Activated T-helper 2 cell treated with anti-CD3 and anti-CD28 coated beads, Interferon-gamma antibody, Interleukin-2, Interleukin-4, amounts not matched to agents 10 μg/mL and 5 μg/mL and 100 μg/mL, durations not matched to agents 14 hours and 24 hours and 36 hours (primary cell): ENCODE data around the gene SND1. TPM values are rescaled to one million over a fixed set of nuclear protein-coding genes. Genes with fewer than 3 reads are reported as not detected.

Source experiments
- DNase-seq: peaks from one replicate; pipeline ENCODE4 v3.0.0; 2021; ENCODE audit warnings: low spot score
- H3K27ac Mint-ChIP-seq: one replicate; pipeline ENCODE4 v1.8.0; 2021; ENCODE audit warnings: mixed read lengths
- H3K27me3 Mint-ChIP-seq: one replicate; pipeline ENCODE4 v1.8.0; 2021; ENCODE audit warnings: low read depth, mixed read lengths
- H3K36me3 Mint-ChIP-seq: one replicate; pipeline ENCODE4 v1.8.0; 2021; ENCODE audit warnings: low read depth, mixed read lengths
- H3K4me1 Mint-ChIP-seq: one replicate; pipeline ENCODE4 v1.8.0; 2021; ENCODE audit warnings: low read depth, mixed read lengths
- H3K4me3 Mint-ChIP-seq: one replicate; pipeline ENCODE4 v1.8.0; 2021; ENCODE audit warnings: low read depth, mild to moderate bottlenecking, moderate library complexity, mixed read lengths
- H3K9me3 Mint-ChIP-seq: one replicate; pipeline ENCODE4 v1.8.0; 2021; ENCODE audit warnings: mixed read lengths
- intact Hi-C: fragments of 100-400 bp; cut with micrococcal nuclease; formaldehyde crosslinking; loops from one replicate; pipeline ENCODE4 v1.15.1; 2023
- total RNA-seq: library from RNA; stranded (reverse); gene quantifications from 2 replicates; pipeline ENCODE4 v1.2.3, GENCODE V29; 2022

SND1 gene
- total RNA-seq, 1 donor from 2014 or later: 311 TPM

DNA sequence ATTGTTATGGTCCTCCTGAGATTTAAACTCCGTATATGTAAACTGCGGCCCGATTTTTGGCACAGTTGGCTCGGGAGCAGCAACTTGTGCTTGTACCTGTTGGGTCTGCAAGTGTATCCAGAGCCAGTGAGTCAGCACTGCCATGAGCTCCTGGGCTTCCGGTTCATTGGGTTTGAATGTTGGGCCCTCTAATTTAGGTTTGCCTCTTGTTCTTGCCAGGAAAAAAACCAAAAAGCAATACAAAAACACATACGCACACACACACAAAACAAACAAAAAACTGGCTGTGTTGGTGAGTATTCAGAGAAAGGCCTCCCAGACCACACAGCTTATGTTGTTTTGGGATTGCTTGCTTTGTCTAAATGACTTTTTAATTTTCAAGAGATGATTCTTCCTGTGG lies 26.3 kb downstream of the SND1 start:
- peaks cover 75% of the 10 kb centered on the region for H3K36me3 Mint-ChIP-seq
- peaks cover 46% of the 10 kb centered on the region for H3K4me1 Mint-ChIP-seq
- intact Hi-C loops: no loop called here
- no peak for DNase-seq
- no peak overlapping the region for H3K4me3 Mint-ChIP-seq
- peak overlapping the region; percentile 17 for H3K27ac Mint-ChIP-seq
- H3K9me3 Mint-ChIP-seq: peaks cover 16% of the 10 kb centered on the region
- H3K27me3 Mint-ChIP-seq: no peaks in the 10 kb centered on the region

GRCh38 chr7:127678947-127679346 lies 27.0 kb downstream of the SND1 start:
- Mint-ChIP-seq H3K27me3 (no peaks in the 10 kb centered on the region), H3K9me3 (peaks cover 16% of the 10 kb centered on the region), H3K27ac (peak overlapping the region; percentile 83), H3K4me3 (no peak overlapping the region), H3K36me3 (peaks cover 75% of the 10 kb centered on the region), H3K4me1 (peaks cover 46% of the 10 kb centered on the region)
- intact Hi-C loops: no loop called here
- no peak for DNase-seq

GRCh38 chr7:127680983-127681382 lies 29.0 kb downstream of the SND1 start:
- intact Hi-C loops: no loop called here
- no peak for DNase-seq
- no peak overlapping the region for H3K4me3 Mint-ChIP-seq
- peaks cover 73% of the 10 kb centered on the region for H3K36me3 Mint-ChIP-seq
- no peak overlapping the region for H3K27ac Mint-ChIP-seq
- peaks cover 51% of the 10 kb centered on the region for H3K4me1 Mint-ChIP-seq
- no peaks in the 10 kb centered on the region for H3K27me3 Mint-ChIP-seq
- H3K9me3 Mint-ChIP-seq: peaks cover 16% of the 10 kb centered on the region

- H3K36me3 Mint-ChIP-seq: peaks cover 69% of the 10 kb centered on the region
- no peak overlapping the region for H3K27ac Mint-ChIP-seq
Measured at GRCh38 chr7:127682140-127682539, 30.1 kb downstream of the SND1 start.

DNA sequence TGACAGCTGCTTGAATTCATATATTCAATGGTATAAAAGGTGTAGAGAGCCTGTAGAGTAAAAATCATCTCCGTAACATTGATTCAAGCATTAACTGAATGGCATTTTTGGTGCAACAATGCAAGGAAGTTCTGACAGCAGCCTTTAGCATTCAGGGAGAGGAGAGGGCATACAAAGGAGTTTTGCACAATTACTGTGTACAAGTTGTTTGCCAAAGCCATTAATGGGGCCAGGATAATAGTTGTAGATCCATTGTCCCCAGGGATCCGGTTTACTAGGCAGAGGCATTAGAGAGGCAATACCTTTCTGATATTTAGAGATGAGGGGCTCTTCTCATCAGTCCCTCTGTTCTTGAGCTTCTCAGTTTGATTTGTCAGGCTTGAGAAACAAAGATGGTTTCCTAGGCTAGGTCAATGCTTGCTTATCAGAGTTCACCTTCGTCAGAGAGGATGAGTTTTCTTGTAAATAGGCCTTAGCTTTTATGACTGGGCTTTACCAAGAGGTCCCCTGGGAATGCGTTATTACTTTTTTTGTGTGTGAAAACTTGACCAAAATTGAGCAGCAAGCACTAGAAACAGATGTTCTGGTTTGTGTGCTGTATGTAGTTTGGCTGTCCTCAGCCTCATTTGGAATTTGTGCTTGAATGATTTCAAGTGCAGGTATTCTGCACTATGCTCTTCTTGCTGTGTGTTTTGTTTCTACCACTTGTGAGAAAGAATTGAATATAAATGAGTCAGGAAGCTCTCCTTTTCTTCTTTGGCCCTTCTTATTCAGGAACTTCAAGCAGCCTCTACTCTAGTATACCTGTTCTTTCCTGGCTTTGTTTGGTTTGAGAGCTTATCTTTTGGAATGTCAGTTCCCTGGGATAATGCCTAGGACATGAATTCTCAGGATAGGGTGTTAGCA lies 32.0 kb downstream of the SND1 start:
- intact Hi-C loops: no loop called here
- Mint-ChIP-seq H3K27ac (no peak overlapping the region), H3K36me3 (peaks cover 62% of the 10 kb centered on the region), H3K4me3 (no peak overlapping the region), H3K9me3 (peaks cover 16% of the 10 kb centered on the region), H3K4me1 (peaks cover 37% of the 10 kb centered on the region), H3K27me3 (no peaks in the 10 kb centered on the region)
- DNase-seq: no peak

More at GRCh38 chr7:127682140-127682539, 30.1 kb downstream of the SND1 start:
- DNase-seq: no peak
- intact Hi-C loops: no loop called here
- Mint-ChIP-seq H3K4me3 (no peak overlapping the region), H3K4me1 (peaks cover 49% of the 10 kb centered on the region), H3K9me3 (peaks cover 16% of the 10 kb centered on the region), H3K27me3 (no peaks in the 10 kb centered on the region)

- H3K36me3 Mint-ChIP-seq: peaks cover 63% of the 10 kb centered on the region
Measured at GRCh38 chr7:127689194-127689772, 37.3 kb downstream of the SND1 start.

GRCh38 chr7:127690337-127690736 lies 38.3 kb downstream of the SND1 start:
- Mint-ChIP-seq H3K4me3 (no peak overlapping the region), H3K9me3 (no peaks in the 10 kb centered on the region), H3K4me1 (peaks cover 16% of the 10 kb centered on the region), H3K36me3 (peaks cover 70% of the 10 kb centered on the region), H3K27ac (no peak overlapping the region), H3K27me3 (no peaks in the 10 kb centered on the region)
- DNase-seq: no peak
- intact Hi-C loops: no loop called here

More at GRCh38 chr7:127689194-127689772, 37.3 kb downstream of the SND1 start:
- Mint-ChIP-seq H3K9me3 (no peaks in the 10 kb centered on the region), H3K4me3 (no peak overlapping the region), H3K4me1 (peaks cover 23% of the 10 kb centered on the region), H3K27me3 (no peaks in the 10 kb centered on the region), H3K27ac (no peak overlapping the region)
- no peak for DNase-seq
- intact Hi-C loops: no loop called here

DNA sequence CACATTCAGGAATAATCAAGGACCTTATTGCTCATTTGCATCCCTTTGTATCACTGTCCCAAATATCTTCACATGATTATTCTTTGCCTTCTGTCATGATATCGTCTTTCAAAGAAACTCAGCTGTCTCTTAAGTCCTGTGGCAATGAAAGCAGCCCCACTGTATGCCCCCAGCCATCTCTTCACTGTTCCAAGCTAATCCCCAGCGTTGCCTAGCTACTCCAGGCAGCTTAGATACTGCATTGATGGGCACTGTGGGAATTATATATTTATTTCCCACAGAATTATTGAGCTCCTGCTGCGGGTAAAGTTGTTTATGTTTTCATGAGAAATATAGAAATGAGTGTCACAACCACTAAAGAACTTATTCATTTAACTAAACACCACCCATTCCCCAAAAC lies 38.8 kb downstream of the SND1 start:
- H3K9me3 Mint-ChIP-seq: no peaks in the 10 kb centered on the region

GRCh38 chr7:127692200-127692599 lies 40.2 kb downstream of the SND1 start:
- Mint-ChIP-seq H3K27me3 (no peaks in the 10 kb centered on the region), H3K4me3 (no peak overlapping the region), H3K9me3 (no peaks in the 10 kb centered on the region), H3K27ac (no peak overlapping the region), H3K36me3 (peaks cover 68% of the 10 kb centered on the region), H3K4me1 (peaks cover 12% of the 10 kb centered on the region)
- intact Hi-C loops: no loop called here
- DNase-seq: no peak

More for the DNA sequence above, 38.8 kb downstream of the SND1 start:
- no peak overlapping the region for H3K4me3 Mint-ChIP-seq
- no peak overlapping the region for H3K27ac Mint-ChIP-seq
- H3K36me3 Mint-ChIP-seq: peaks cover 69% of the 10 kb centered on the region
- H3K4me1 Mint-ChIP-seq: peaks cover 12% of the 10 kb centered on the region
- no peak for DNase-seq
- H3K27me3 Mint-ChIP-seq: no peaks in the 10 kb centered on the region
- intact Hi-C loops: no loop called here

- peaks cover 87% of the 10 kb centered on the region for H3K36me3 Mint-ChIP-seq
- H3K4me3 Mint-ChIP-seq: no peak overlapping the region
- H3K27me3 Mint-ChIP-seq: no peaks in the 10 kb centered on the region
- H3K27ac Mint-ChIP-seq: no peak overlapping the region
- no peak for DNase-seq
- H3K4me1 Mint-ChIP-seq: peaks cover 1% of the 10 kb centered on the region
- no peaks in the 10 kb centered on the region for H3K9me3 Mint-ChIP-seq
- intact Hi-C loops: no loop called here
Measured at GRCh38 chr7:127699853-127700252, 47.9 kb downstream of the SND1 start.

DNA sequence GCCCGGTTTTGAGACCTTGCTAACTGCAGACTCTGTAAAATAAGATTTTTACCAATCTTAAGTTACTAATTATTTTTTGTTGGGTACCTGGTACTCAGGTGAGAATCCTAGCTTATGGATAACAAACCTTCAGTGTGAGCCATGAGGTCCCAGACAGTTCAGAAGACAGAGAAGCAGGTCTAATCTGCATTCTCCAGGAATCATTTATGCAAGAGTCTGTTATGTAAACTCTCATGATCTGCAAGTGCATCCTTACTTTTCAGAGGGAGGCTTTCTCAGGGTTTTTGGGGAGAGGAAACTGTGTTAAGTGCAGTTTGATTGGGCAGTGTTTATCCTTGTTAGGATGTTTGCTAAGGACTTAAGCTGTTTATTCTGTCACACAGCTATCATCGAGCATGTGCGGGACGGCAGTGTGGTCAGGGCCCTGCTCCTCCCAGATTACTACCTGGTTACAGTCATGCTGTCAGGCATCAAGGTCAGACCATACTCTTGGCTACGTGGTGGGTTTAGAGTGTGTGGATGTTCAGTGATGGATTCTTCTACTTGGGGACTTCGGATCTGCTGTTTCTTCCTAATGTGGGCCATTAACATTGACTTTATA lies 50.2 kb downstream of the SND1 start:
- Mint-ChIP-seq H3K27ac (no peak overlapping the region), H3K27me3 (no peaks in the 10 kb centered on the region), H3K9me3 (no peaks in the 10 kb centered on the region), H3K36me3 (peaks cover 91% of the 10 kb centered on the region), H3K4me3 (no peak overlapping the region), H3K4me1 (peaks cover 3% of the 10 kb centered on the region)
- intact Hi-C loops: no loop called here
- no peak for DNase-seq

DNA sequence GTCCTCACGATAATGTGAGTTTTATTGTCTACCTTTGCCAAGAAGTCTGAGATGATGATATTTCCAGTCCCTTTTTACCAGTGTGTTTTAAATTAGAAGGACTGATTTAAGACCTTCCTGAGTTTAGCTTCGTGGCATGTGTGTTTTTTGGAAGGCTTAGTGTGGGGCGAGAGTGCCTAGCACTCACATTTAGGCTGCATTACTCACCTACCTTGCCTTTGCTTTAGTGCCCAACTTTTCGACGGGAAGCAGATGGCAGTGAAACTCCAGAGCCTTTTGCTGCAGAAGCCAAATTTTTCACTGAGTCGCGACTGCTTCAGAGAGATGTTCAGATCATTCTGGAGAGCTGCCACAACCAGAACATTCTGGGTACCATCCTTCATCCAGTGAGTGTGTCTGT lies 50.9 kb downstream of the SND1 start:
- DNase-seq: no peak
- Mint-ChIP-seq H3K27ac (no peak overlapping the region), H3K4me3 (no peak overlapping the region), H3K27me3 (no peaks in the 10 kb centered on the region), H3K36me3 (peaks cover 91% of the 10 kb centered on the region), H3K4me1 (peaks cover 3% of the 10 kb centered on the region), H3K9me3 (no peaks in the 10 kb centered on the region)
- intact Hi-C loops: no loop called here

- H3K4me3 Mint-ChIP-seq: no peak overlapping the region
- H3K4me1 Mint-ChIP-seq: peaks cover 3% of the 10 kb centered on the region
- no peak for DNase-seq
- no peaks in the 10 kb centered on the region for H3K9me3 Mint-ChIP-seq
- H3K27me3 Mint-ChIP-seq: no peaks in the 10 kb centered on the region
- H3K36me3 Mint-ChIP-seq: peaks cover 89% of the 10 kb centered on the region
- H3K27ac Mint-ChIP-seq: no peak overlapping the region
- intact Hi-C loops: no loop called here
Measured at GRCh38 chr7:127704211-127704610, 52.2 kb downstream of the SND1 start.
